Neural progenitor cell (in vitro differentiated cells): ENCODE results near the gene SNRNP200.

Experiments
- EZH2 ChIP-seq: fragments of 200-600 bp; sonication (generic); IDR thresholded peaks from 2 replicates; pipeline ENCODE4 v1.6.1; 2017; ENCODE audit warnings: antibody characterized with exemption, mild to moderate bottlenecking, moderate library complexity
- EZH2phosphoT487 ChIP-seq: fragments of 200-600 bp; sonication (generic); IDR thresholded peaks from 2 replicates; pipeline ENCODE4 v1.6.1; 2017; ENCODE audit warnings: antibody characterized with exemption
- TF ChIP-seq, protein P1 (sequence below): fragments of 200-600 bp; sonication (generic); IDR thresholded peaks from 2 replicates; pipeline ENCODE4 v1.5.1; 2017; ENCODE audit warnings: antibody characterized with exemption, mild to moderate bottlenecking

DNA sequence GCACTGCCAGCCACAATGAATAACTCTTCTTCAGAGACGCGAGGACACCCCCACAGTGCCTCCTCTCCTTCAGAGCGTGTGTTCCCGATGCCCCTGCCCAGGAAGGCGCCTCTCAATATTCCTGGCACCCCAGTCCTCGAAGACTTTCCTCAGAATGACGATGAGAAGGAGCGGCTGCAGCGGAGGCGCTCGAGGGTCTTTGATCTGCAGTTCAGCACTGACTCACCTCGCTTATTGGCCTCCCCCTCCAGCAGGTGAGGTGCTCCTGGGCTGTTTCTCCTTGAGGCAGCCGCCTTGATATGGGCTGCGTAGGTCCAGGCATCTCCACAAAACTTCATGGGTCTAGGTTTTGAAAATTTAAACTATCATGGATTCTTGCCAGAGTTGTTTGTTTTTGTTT, 36.3 kb upstream of the SNRNP200 start:
- TF ChIP-seq, protein P1, sequence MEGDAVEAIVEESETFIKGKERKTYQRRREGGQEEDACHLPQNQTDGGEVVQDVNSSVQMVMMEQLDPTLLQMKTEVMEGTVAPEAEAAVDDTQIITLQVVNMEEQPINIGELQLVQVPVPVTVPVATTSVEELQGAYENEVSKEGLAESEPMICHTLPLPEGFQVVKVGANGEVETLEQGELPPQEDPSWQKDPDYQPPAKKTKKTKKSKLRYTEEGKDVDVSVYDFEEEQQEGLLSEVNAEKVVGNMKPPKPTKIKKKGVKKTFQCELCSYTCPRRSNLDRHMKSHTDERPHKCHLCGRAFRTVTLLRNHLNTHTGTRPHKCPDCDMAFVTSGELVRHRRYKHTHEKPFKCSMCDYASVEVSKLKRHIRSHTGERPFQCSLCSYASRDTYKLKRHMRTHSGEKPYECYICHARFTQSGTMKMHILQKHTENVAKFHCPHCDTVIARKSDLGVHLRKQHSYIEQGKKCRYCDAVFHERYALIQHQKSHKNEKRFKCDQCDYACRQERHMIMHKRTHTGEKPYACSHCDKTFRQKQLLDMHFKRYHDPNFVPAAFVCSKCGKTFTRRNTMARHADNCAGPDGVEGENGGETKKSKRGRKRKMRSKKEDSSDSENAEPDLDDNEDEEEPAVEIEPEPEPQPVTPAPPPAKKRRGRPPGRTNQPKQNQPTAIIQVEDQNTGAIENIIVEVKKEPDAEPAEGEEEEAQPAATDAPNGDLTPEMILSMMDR: no peak
- TF ChIP-seq EZH2 (no peak), EZH2phosphoT487 (no peak)
